HepG2 (cell line): ENCODE data around the gene TBCD. TPM values are rescaled to one million over a fixed set of nuclear protein-coding genes. Genes with fewer than 3 reads are reported as not detected.

Source experiments
- ASH2L ChIP-seq: fragments of 300-600, 200-600 bp; sonication (generic); IDR thresholded peaks from 2 replicates; pipeline ENCODE4 v1.7.0; 2017; ENCODE audit warnings: low read depth, mild to moderate bottlenecking, moderate library complexity, mixed read lengths, low read length; ENCODE audit not compliant: insufficient read length
- ATF5 ChIP-seq: sonication (generic); formaldehyde crosslinking; IDR thresholded peaks from 2 replicates; pipeline ENCODE4 v1.4.0; 2020; ENCODE audit warnings: mild to moderate bottlenecking, low read depth, missing genetic modification reagents
- FOXA1 ChIP-seq, 2 experiments: fragments of 450-650 bp in 1 of 2; sonication (generic) in 1 of 2; formaldehyde crosslinking in 1 of 2; IDR thresholded peaks; 2 replicates each; pipeline versions ENCODE4 v1.4.0 to v1.6.1; 2016 to 2020; ENCODE audit warnings: missing genetic modification reagents in 1 of 2
- MAFF ChIP-seq: IDR thresholded peaks from 2 replicates; pipeline ENCODE4 v1.6.1; 2011; ENCODE audit warnings: low read depth, low read length, improper control_type of control experiment
- NONO ChIP-seq, 2 experiments: fragments of 450-650 bp in 1 of 2; sonication (generic) in 1 of 2; formaldehyde crosslinking in 1 of 2; IDR thresholded peaks in 1 of 2; conservative IDR thresholded peaks in 1 of 2; 2 replicates each; pipeline versions ENCODE4 v1.6.1 to v1.8.0; 2017 to 2022; ENCODE audit warnings: mild to moderate bottlenecking in 1 of 2, missing genetic modification reagents in 1 of 2, moderate library complexity in 1 of 2
- RAD21 ChIP-seq: fragments of 450-650 bp; formaldehyde crosslinking; IDR thresholded peaks from 2 replicates; pipeline ENCODE4 v1.5.0; 2020; ENCODE audit warnings: mild to moderate bottlenecking
- RFX1 ChIP-seq: fragments of 450-650 bp; IDR thresholded peaks from 2 replicates; pipeline ENCODE4 v1.6.1; 2017
- ZBTB25 ChIP-seq: IDR thresholded peaks from 2 replicates; pipeline ENCODE4 v1.6.1; 2018; ENCODE audit warnings: missing genetic modification reagents
- ZBTB26 ChIP-seq: IDR thresholded peaks from 2 replicates; pipeline ENCODE4 v1.6.1; 2016; ENCODE audit warnings: missing compliant biosample characterization, missing genetic modification reagents, borderline replicate concordance
- ZFP37 ChIP-seq: sonication (generic); formaldehyde crosslinking; IDR thresholded peaks from 2 replicates; pipeline ENCODE4 v1.4.0; 2020; ENCODE audit warnings: missing genetic modification reagents, borderline replicate concordance
- ZNF180 ChIP-seq: sonication (generic); formaldehyde crosslinking; IDR thresholded peaks from 2 replicates; pipeline ENCODE4 v1.4.0; 2020; ENCODE audit warnings: low read depth, missing genetic modification reagents, borderline replicate concordance
- ZNF451 ChIP-seq: sonication (generic); formaldehyde crosslinking; IDR thresholded peaks from 2 replicates; pipeline ENCODE4 v1.5.0; 2020; ENCODE audit warnings: mild to moderate bottlenecking, missing genetic modification reagents
- polyA plus RNA-seq, 8 experiments: library from polyadenylated mRNA; depleted of rRNA in 3 of 8; stranded (reverse) in 7 of 8; unstranded in 1 of 8; fragments of >200 nt; fragmentation: Illumina TruSeq in 4 of 8; extraction: Trizol in 4 of 8; gene quantifications; 2 replicates each; pipeline versions ENCODE4 v1.2.1 to v1.2.3, GENCODE V29; 2011 to 2016; ENCODE audit warnings: low read depth in 4 of 8, missing spikeins in 1 of 8, mixed read lengths in 1 of 8; ENCODE audit not compliant: insufficient read depth in 1 of 8
- total RNA-seq, 5 experiments: library from RNA; depleted of rRNA; stranded (reverse); fragments of >200 nt; fragmentation: Illumina TruSeq; extraction: Trizol; gene quantifications; 2 replicates each; pipeline ENCODE4 v1.2.3, GENCODE V29; 2016; ENCODE audit warnings: low read depth in 1 of 5
- TF ChIP-seq, protein P1 (sequence below): sonication (generic); formaldehyde crosslinking; conservative IDR thresholded peaks from 2 replicates; pipeline ENCODE4 v1.4.0; 2020; ENCODE audit warnings: missing genetic modification reagents
- TF ChIP-seq, protein P2 (sequence below): sonication (generic); formaldehyde crosslinking; IDR thresholded peaks from 2 replicates; pipeline ENCODE4 v1.4.0; 2020; ENCODE audit warnings: mild to moderate bottlenecking, missing genetic modification reagents
- TF ChIP-seq, protein P3 (sequence below): sonication (generic); formaldehyde crosslinking; IDR thresholded peaks from 2 replicates; pipeline ENCODE4 v1.5.0; 2020; ENCODE audit warnings: missing genetic modification reagents
- TF ChIP-seq, protein P4 (sequence below): IDR thresholded peaks from 2 replicates; pipeline ENCODE4 v1.6.1; 2016; ENCODE audit warnings: missing genetic modification reagents, missing compliant biosample characterization
- TF ChIP-seq, protein P5 (sequence below): sonication (generic); formaldehyde crosslinking; IDR thresholded peaks from 2 replicates; pipeline ENCODE4 v1.4.0; 2020; ENCODE audit warnings: missing genetic modification reagents

Gene TBCD
- total and polyA plus RNA-seq, 2 of the 13 experiments (the other 11 are each of a cell fraction or from before 2014, with no cell fraction given): 33.9 to 54.8 TPM

GRCh38 chr17:82875407-82875856 lies 123.6 kb downstream of the TBCD start (continued):
- TF ChIP-seq, protein P1, sequence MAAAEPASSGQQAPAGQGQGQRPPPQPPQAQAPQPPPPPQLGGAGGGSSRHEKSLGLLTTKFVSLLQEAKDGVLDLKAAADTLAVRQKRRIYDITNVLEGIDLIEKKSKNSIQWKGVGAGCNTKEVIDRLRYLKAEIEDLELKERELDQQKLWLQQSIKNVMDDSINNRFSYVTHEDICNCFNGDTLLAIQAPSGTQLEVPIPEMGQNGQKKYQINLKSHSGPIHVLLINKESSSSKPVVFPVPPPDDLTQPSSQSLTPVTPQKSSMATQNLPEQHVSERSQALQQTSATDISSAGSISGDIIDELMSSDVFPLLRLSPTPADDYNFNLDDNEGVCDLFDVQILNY (CRISPR knock-in tag): no peak
- TF ChIP-seq FOXA1 (IDR thresholded peaks at IDR 0.05) (no peak), FOXA1 (CRISPR knock-in tag; IDR thresholded peaks at IDR 0.05) (peak; percentile 73), NONO (IDR thresholded peaks at IDR 0.05) (no peak), NONO (CRISPR knock-in tag; conservative IDR thresholded peaks at IDR 0.05) (no peak), RAD21 (0 out of 2 replicates have a peak, but pooled peaks have one; percentile 10), ZBTB26 (no peak), RFX1 (no peak), ZNF451 (CRISPR knock-in tag) (no peak), ATF5 (CRISPR knock-in tag) (0 out of 2 replicates have a peak, but pooled peaks have one; percentile 53), MAFF (no peak), ASH2L (no peak), ZBTB25 (CRISPR knock-in tag) (no peak), ZFP37 (0 out of 2 replicates have a peak, but pooled peaks have one; percentile 51), ZNF180 (no peak)
- TF ChIP-seq, protein P2, sequence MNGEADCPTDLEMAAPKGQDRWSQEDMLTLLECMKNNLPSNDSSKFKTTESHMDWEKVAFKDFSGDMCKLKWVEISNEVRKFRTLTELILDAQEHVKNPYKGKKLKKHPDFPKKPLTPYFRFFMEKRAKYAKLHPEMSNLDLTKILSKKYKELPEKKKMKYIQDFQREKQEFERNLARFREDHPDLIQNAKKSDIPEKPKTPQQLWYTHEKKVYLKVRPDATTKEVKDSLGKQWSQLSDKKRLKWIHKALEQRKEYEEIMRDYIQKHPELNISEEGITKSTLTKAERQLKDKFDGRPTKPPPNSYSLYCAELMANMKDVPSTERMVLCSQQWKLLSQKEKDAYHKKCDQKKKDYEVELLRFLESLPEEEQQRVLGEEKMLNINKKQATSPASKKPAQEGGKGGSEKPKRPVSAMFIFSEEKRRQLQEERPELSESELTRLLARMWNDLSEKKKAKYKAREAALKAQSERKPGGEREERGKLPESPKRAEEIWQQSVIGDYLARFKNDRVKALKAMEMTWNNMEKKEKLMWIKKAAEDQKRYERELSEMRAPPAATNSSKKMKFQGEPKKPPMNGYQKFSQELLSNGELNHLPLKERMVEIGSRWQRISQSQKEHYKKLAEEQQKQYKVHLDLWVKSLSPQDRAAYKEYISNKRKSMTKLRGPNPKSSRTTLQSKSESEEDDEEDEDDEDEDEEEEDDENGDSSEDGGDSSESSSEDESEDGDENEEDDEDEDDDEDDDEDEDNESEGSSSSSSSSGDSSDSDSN (CRISPR knock-in tag): no peak
- TF ChIP-seq, protein P3, sequence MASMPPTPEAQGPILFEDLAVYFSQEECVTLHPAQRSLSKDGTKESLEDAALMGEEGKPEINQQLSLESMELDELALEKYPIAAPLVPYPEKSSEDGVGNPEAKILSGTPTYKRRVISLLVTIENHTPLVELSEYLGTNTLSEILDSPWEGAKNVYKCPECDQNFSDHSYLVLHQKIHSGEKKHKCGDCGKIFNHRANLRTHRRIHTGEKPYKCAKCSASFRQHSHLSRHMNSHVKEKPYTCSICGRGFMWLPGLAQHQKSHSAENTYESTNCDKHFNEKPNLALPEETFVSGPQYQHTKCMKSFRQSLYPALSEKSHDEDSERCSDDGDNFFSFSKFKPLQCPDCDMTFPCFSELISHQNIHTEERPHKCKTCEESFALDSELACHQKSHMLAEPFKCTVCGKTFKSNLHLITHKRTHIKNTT (CRISPR knock-in tag): no peak
- TF ChIP-seq, protein P4, sequence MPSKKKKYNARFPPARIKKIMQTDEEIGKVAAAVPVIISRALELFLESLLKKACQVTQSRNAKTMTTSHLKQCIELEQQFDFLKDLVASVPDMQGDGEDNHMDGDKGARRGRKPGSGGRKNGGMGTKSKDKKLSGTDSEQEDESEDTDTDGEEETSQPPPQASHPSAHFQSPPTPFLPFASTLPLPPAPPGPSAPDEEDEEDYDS (CRISPR knock-in tag): no peak
- TF ChIP-seq, protein P5, sequence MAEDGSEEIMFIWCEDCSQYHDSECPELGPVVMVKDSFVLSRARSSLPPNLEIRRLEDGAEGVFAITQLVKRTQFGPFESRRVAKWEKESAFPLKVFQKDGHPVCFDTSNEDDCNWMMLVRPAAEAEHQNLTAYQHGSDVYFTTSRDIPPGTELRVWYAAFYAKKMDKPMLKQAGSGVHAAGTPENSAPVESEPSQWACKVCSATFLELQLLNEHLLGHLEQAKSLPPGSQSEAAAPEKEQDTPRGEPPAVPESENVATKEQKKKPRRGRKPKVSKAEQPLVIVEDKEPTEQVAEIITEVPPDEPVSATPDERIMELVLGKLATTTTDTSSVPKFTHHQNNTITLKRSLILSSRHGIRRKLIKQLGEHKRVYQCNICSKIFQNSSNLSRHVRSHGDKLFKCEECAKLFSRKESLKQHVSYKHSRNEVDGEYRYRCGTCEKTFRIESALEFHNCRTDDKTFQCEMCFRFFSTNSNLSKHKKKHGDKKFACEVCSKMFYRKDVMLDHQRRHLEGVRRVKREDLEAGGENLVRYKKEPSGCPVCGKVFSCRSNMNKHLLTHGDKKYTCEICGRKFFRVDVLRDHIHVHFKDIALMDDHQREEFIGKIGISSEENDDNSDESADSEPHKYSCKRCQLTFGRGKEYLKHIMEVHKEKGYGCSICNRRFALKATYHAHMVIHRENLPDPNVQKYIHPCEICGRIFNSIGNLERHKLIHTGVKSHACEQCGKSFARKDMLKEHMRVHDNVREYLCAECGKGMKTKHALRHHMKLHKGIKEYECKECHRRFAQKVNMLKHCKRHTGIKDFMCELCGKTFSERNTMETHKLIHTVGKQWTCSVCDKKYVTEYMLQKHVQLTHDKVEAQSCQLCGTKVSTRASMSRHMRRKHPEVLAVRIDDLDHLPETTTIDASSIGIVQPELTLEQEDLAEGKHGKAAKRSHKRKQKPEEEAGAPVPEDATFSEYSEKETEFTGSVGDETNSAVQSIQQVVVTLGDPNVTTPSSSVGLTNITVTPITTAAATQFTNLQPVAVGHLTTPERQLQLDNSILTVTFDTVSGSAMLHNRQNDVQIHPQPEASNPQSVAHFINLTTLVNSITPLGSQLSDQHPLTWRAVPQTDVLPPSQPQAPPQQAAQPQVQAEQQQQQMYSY (CRISPR knock-in tag): no peak
